ENCODE data around the gene ARL1. TPM values are rescaled to one million over a fixed set of nuclear protein-coding genes. Genes with fewer than 3 reads are reported as not detected.

The ARL1 gene
- total and polyA plus RNA-seq, 2 of the 13 experiments (the other 11 are each of a cell fraction or from before 2014, with no cell fraction given): 90.9 to 123 TPM

- no peak for TF ChIP-seq ZNF138 (CRISPR knock-in tag; IDR thresholded peaks at IDR 0.05; ENCODE audit: low read depth)
- TF ChIP-seq KLF15 (CRISPR knock-in tag; IDR thresholded peaks at IDR 0.05; ENCODE audit: borderline replicate concordance): peak; percentile 88; the same call in 1 of the 2 replicates
- TF ChIP-seq DBP (CRISPR knock-in tag; IDR thresholded peaks at IDR 0.05; ENCODE audit: not compliant biosample characterization): peak; percentile 34
- peak; percentile 88 for TF ChIP-seq KAT8 (CRISPR knock-in tag; IDR thresholded peaks at IDR 0.05)
- TF ChIP-seq HBP1 (CRISPR knock-in tag; IDR thresholded peaks at IDR 0.05; ENCODE audit: low read depth): 0 out of 2 replicates have a peak, but pooled peaks have one; percentile 43
- peak; percentile 58 for TF ChIP-seq PATZ1 (CRISPR knock-in tag; IDR thresholded peaks at IDR 0.05)
- TF ChIP-seq POGZ (CRISPR knock-in tag; IDR thresholded peaks at IDR 0.05): peak; percentile 56; the same call in 1 of the 2 replicates
- 0 out of 2 replicates have a peak, but pooled peaks have one; percentile 9 for TF ChIP-seq ZNF329 (CRISPR knock-in tag; IDR thresholded peaks at IDR 0.05; ENCODE audit: low read depth)
- TF ChIP-seq MLXIP (CRISPR knock-in tag; IDR thresholded peaks at IDR 0.05; ENCODE audit: borderline replicate concordance): peak; percentile 73; the same call in 1 of the 2 replicates
- peak; percentile 90 for TF ChIP-seq PHF8 (CRISPR knock-in tag; IDR thresholded peaks at IDR 0.05)
- TF ChIP-seq TAF1 (CRISPR knock-in tag; IDR thresholded peaks at IDR 0.05): peak; percentile 77
- peak; percentile 39; the same call in 1 of the 2 replicates for TF ChIP-seq SKIL (CRISPR knock-in tag; IDR thresholded peaks at IDR 0.05; ENCODE audit: borderline replicate concordance)
- peak; percentile 88 for TF ChIP-seq SALL2 (CRISPR knock-in tag; IDR thresholded peaks at IDR 0.05)
- peak; percentile 60 for TF ChIP-seq IKZF4 (CRISPR knock-in tag; IDR thresholded peaks at IDR 0.05; ENCODE audit: borderline replicate concordance, low read depth, not compliant biosample characterization)
- TF ChIP-seq YEATS2 (CRISPR knock-in tag; IDR thresholded peaks at IDR 0.05; ENCODE audit: borderline replicate concordance): peak; percentile 83
- TF ChIP-seq ATF5 (CRISPR knock-in tag; IDR thresholded peaks at IDR 0.05; ENCODE audit: low read depth): no peak
- peak; percentile 81 for TF ChIP-seq SAP130 (CRISPR knock-in tag; IDR thresholded peaks at IDR 0.05; ENCODE audit: low read depth)
These were observed at the start of gene ARL1 (continued) for GRCh38 chr12:101407436-101408345.

Measured in HepG2 (cell line).